ENCODE measurements around the gene CASKIN2.

DNA sequence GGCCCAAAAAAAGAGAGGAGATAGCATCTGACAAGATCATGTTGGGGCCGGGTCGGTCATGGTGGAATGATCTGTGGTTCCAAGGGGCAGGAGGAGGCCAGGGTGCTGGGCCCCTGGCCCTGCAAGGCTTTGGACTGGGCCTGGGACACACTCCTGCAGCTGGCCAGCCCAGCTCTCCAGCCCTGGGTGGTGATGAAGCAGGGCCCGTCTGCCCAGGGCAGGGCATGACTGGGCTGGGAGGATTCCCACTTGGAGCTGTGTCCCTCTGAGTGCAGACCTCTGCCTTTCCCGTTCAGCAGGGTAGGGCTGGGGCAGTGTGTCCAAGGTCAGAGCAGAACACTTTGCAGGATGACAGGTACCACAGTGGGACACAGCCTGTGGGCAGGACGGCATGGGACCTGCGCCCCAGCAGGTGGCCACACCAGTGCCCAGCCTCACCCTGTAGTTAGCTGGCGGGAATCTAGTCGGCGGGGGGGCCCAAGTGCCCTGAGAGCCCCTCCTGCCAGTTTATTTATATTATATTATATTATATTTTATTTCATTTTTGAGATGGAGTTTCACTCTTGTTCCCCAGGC lies 44.7 kb upstream of the CASKIN2 start:
- TF ChIP-seq, protein P1, sequence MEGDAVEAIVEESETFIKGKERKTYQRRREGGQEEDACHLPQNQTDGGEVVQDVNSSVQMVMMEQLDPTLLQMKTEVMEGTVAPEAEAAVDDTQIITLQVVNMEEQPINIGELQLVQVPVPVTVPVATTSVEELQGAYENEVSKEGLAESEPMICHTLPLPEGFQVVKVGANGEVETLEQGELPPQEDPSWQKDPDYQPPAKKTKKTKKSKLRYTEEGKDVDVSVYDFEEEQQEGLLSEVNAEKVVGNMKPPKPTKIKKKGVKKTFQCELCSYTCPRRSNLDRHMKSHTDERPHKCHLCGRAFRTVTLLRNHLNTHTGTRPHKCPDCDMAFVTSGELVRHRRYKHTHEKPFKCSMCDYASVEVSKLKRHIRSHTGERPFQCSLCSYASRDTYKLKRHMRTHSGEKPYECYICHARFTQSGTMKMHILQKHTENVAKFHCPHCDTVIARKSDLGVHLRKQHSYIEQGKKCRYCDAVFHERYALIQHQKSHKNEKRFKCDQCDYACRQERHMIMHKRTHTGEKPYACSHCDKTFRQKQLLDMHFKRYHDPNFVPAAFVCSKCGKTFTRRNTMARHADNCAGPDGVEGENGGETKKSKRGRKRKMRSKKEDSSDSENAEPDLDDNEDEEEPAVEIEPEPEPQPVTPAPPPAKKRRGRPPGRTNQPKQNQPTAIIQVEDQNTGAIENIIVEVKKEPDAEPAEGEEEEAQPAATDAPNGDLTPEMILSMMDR (conservative IDR thresholded peaks at IDR 0.05 in 1 of 2, IDR thresholded peaks at IDR 0.05 in 1 of 2; ENCODE audit: extremely low read depth in 1 of 2, insufficient read depth in 1 of 2, low read depth in 1 of 2, low read length in 2 of 2): no peak
- TF ChIP-seq EZH2 (IDR thresholded peaks at IDR 0.05; ENCODE audit: borderline replicate concordance, low read length): no peak

Measured in mammary epithelial cell (primary cell).